Ascending aorta (tissue), 2 donors: Measurements from ENCODE around the gene RUNX1. TPM values are rescaled to one million over a fixed set of nuclear protein-coding genes. Genes with fewer than 3 reads are reported as not detected.
"Not testable (repeated sequence)": the region's sequence is repeated elsewhere in the genome, so short reads cannot be mapped to it uniquely, and the experiment has no call there.

Experiments used
- DNase-seq, 2 donors: peaks; one replicate each; pipeline ENCODE4 v3.0.0-alpha.2; 2019; ENCODE audit warnings: low spot score in 2 of 2
- H3K27ac ChIP-seq, 2 donors: fragments of 200-600 bp; sonication (generic); one replicate each; pipeline ENCODE4 v1.5.1; 2016 to 2017; ENCODE audit warnings: mild to moderate bottlenecking in 1 of 2
- H3K27me3 ChIP-seq: fragments of 200-600 bp; sonication (generic); one replicate; pipeline ENCODE4 v1.5.1; 2017
- H3K36me3 ChIP-seq, 2 donors: fragments of 200-600 bp; sonication (generic); one replicate each; pipeline ENCODE4 v1.5.1; 2016
- H3K4me1 ChIP-seq, 2 donors: fragments of 200-600 bp; sonication (generic); one replicate each; pipeline ENCODE4 v1.5.1; 2016 to 2017; ENCODE audit warnings: mild to moderate bottlenecking in 1 of 2
- H3K4me3 ChIP-seq, 2 donors: fragments of 200-600 bp; sonication (generic); one replicate each; pipeline ENCODE4 v1.5.1; 2016 to 2017; ENCODE audit warnings: mild to moderate bottlenecking in 1 of 2
- H3K9me3 ChIP-seq, 2 donors: fragments of 200-600 bp; sonication (generic); one replicate each; pipeline ENCODE4 v1.5.1; 2016
- CTCF ChIP-seq, 3 experiments: fragments of 200-600 bp in 2 of 3; fragments of 450-650 bp in 1 of 3; sonication (generic) in 2 of 3; IDR thresholded peaks; one replicate each; pipeline ENCODE4 v1.5.1; 2016 to 2019; ENCODE audit warnings: antibody characterized with exemption in 3 of 3, mild to moderate bottlenecking in 1 of 3, moderate library complexity in 1 of 3
- intact Hi-C: fragments of 100-400 bp; cut with DNase I; formaldehyde crosslinking; loops from one replicate; pipeline ENCODE4 v1.15.1; 2023
- total RNA-seq: library from RNA; depleted of rRNA; stranded (reverse); fragments of >200 nt; gene quantifications from one replicate; pipeline ENCODE4 v1.1.0, GENCODE V29; 2016

RUNX1 gene
- total RNA-seq, 1 donor from 2014 or later, result 16.3 TPM

GRCh38 chr21:34995979-34996303 lies 53.2 kb downstream of the RUNX1 start:
- H3K4me3 ChIP-seq, result no peak overlapping the region
- intact Hi-C loops, result no loop called here
- no peaks in the 10 kb centered on the region for H3K36me3 ChIP-seq
- no peak for DNase-seq
- H3K27me3 ChIP-seq, result no peaks in the 10 kb centered on the region
- no peak overlapping the region for H3K27ac ChIP-seq
- no peak for TF ChIP-seq CTCF (IDR thresholded peaks at IDR 0.05)
- H3K4me1 ChIP-seq, result no peaks in the 10 kb centered on the region
- no peaks in the 10 kb centered on the region for H3K9me3 ChIP-seq

GRCh38 chr21:34994766-34995631 lies 54.1 kb downstream of the RUNX1 start:
- Histone ChIP-seq H3K4me3 (no peak overlapping the region), H3K4me1 (no peaks in the 10 kb centered on the region), H3K27me3 (no peaks in the 10 kb centered on the region), H3K36me3 (no peaks in the 10 kb centered on the region), H3K9me3 (no peaks in the 10 kb centered on the region), H3K27ac (no peak overlapping the region)
- intact Hi-C loops, result no loop called here
- DNase-seq, result no peak
- no peak for TF ChIP-seq CTCF (IDR thresholded peaks at IDR 0.05)

GRCh38 chr21:34993521-34993921 lies 55.6 kb downstream of the RUNX1 start:
- H3K27me3 ChIP-seq, H3K4me3 ChIP-seq, H3K9me3 ChIP-seq, DNase-seq, H3K27ac ChIP-seq, H3K36me3 ChIP-seq, H3K4me1 ChIP-seq, intact Hi-C loops: not testable (repeated sequence)

GRCh38 chr21:34992736-34993398 lies 56.2 kb downstream of the RUNX1 start:
- no peaks in the 10 kb centered on the region for H3K9me3 ChIP-seq
- H3K27me3 ChIP-seq, result no peaks in the 10 kb centered on the region
- no peak for TF ChIP-seq CTCF (IDR thresholded peaks at IDR 0.05)
- DNase-seq, result no peak
- H3K4me1 ChIP-seq, result no peaks in the 10 kb centered on the region
- H3K27ac ChIP-seq, result no peak overlapping the region
- H3K4me3 ChIP-seq, result no peak overlapping the region
- intact Hi-C loops, result no loop called here
- no peaks in the 10 kb centered on the region for H3K36me3 ChIP-seq

GRCh38 chr21:34992180-34992579 lies 56.9 kb downstream of the RUNX1 start:
- intact Hi-C loops, result no loop called here
- H3K27ac ChIP-seq, result no peak overlapping the region
- TF ChIP-seq CTCF (IDR thresholded peaks at IDR 0.05), result no peak

GRCh38 chr21:34991366-34991957 lies 57.6 kb downstream of the RUNX1 start:
- TF ChIP-seq CTCF (IDR thresholded peaks at IDR 0.05), result no peak
- H3K36me3 ChIP-seq, result no peaks in the 10 kb centered on the region
- H3K9me3 ChIP-seq, result no peaks in the 10 kb centered on the region
- H3K27ac ChIP-seq, result no peak overlapping the region
- H3K27me3 ChIP-seq, result no peaks in the 10 kb centered on the region
- DNase-seq, result no peak
- no peaks in the 10 kb centered on the region for H3K4me1 ChIP-seq
- intact Hi-C loops, result no loop called here
- no peak overlapping the region for H3K4me3 ChIP-seq

More at GRCh38 chr21:34992180-34992579, 56.9 kb downstream of the RUNX1 start:
- Histone ChIP-seq H3K4me3 (no peak overlapping the region), H3K9me3 (no peaks in the 10 kb centered on the region), H3K4me1 (no peaks in the 10 kb centered on the region), H3K36me3 (no peaks in the 10 kb centered on the region), H3K27me3 (no peaks in the 10 kb centered on the region)
- no peak for DNase-seq
